HG03378 (cell line): ENCODE data around the gene RFTN1.

ENCODE experiments used
- ATAC-seq: cut with Tn5 transposase; IDR thresholded peaks from one replicate; pipeline ENCODE4 v1.9.1; 2021; ENCODE audit warnings: mild to moderate bottlenecking, moderate library complexity; ENCODE audit not compliant: unreplicated experiment

The RFTN1 gene

DNA sequence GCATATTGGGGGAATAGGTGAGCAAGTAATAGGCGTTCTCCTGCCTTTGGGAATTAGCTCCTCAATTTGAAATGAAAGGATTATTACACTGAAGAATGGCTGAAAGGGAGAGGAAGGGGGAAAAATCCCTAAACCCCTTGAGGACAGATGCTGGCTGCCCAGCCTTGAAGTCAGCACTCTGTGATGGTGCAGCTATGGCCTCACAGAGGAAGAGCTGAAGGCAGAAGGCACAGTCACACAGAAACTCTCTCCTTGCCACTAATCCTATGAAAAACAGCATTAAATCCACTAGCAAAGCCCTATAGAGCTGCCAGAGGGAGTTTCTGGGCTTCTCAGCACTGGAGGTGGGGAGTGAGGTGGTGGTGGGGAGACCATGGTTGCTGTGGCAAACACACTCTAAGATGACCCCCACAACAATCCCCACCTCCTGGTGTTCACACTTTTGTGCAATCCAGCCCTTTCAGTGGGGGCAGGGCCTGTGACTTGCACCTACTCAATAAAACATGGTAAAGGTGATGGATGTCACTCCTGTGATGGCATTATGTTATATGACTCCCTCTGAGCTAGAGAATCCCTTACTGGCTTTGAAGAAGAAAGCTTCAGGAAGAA, 101.2 kb downstream of the RFTN1 start:
- no peak for ATAC-seq

DNA sequence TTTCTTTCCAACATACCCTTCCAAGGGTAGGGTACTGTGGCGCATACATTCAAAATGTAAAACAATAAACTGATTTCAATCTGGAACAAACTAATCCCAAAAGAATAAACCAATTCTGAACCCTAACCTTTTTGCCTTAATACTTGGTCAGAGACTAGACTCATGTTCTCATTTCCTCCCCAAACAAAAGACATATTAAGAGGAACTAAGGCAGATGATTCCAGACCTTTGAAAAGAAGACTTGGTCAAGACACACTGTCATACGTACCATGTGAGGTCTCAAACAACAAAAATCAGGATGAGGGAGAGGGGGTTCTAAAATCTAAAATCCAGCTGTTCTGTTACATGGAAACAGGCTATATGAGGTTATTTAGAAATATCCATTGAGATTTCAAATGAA, 102.1 kb downstream of the RFTN1 start:
- no peak for ATAC-seq

DNA sequence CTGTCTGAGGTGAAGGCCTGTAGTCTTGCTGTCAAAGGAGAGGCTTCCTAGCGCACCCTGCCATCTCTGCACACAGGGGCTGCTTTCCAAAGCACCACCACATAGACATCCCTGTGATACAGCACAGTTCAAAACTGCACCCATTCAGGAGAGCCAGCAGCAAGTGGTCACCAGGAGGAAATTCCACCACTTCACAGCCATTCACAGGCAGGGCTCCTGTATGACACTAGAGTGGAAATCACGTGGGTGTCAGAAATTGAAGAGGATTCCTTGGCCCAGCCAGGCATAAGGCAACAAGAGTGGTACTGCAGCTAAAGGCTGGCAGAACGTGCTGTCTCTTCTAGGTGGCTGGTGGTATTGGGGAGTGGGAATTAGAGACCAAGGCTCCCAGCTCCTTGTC, 102.8 kb downstream of the RFTN1 start:
- no peak for ATAC-seq

DNA sequence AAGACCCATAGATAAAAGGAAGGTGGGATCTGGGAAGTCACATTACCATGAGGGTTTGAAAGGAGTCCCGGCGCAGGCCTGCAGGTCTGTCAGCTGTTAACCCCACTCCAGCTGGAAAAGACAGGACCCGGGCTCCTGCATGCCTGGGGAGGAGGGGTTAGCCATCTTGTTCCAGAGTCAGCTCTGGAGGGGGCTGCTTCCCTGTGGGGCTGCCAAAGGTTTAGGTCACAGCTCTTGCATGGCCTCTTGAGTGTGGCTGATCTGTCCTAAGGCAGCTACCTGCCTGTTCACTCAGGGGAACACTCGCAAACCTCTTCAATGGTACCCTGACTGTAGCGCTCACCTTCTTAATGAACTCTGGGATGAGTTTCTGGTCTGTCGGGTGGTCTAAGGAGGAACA, 104.5 kb downstream of the RFTN1 start:
- no peak for ATAC-seq

DNA sequence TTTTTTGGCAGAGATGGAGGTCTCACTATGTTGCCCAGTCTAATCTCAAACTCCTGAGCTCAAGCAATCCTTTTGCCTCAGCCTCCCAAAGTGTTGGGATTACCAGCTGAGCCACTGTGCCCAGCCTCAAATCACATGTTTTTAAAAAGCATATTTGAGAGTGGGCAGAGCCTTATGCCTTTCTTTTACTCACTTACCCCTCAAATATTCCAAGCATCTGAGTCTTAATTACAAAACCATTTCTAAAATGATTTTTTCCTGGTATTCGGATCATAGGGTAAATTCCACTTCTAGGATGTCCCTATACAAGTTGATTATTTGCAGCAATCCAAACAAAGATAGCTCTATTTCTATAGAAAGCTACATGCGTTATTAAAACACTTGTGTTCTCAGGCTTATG, 106.1 kb downstream of the RFTN1 start:
- ATAC-seq, result no peak

DNA sequence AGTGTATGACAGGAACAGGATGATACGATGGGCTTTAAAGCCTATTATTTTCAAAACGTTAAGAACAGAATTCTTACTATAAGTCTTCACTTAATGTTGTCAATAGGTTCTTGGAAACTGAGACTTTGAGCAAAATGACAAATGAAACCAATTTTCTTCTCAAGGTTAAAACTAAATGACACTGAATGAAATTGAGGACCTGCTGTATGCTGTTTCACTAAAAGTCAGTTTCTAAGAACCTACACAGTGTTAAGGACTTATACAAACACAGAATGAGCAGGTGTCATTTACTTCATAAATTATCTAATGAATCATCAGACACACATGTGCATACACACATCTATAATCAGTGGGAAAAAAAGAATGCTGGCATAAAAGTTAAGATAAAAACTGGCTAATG, 106.9 kb downstream of the RFTN1 start:
- ATAC-seq, result no peak

DNA sequence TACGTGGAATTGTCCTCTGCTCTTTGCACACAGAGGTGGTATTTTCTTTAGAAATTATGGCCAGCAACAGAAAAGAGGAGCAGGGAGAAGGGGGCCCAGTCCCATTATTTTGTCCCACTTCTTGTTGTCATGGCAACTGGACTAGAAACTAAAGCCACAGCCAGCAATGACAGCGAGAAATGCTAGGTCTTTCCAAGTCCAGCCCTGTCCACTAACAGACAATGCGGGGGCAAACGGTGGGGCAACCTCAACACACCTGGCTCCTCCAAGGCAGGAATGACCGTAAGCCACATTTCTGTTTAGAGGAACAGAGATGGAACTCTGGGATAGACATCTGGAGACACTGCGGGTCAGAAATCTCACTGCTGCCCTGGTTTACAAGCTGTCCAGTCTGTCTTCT, 107.3 kb downstream of the RFTN1 start:
- ATAC-seq, result no peak

DNA sequence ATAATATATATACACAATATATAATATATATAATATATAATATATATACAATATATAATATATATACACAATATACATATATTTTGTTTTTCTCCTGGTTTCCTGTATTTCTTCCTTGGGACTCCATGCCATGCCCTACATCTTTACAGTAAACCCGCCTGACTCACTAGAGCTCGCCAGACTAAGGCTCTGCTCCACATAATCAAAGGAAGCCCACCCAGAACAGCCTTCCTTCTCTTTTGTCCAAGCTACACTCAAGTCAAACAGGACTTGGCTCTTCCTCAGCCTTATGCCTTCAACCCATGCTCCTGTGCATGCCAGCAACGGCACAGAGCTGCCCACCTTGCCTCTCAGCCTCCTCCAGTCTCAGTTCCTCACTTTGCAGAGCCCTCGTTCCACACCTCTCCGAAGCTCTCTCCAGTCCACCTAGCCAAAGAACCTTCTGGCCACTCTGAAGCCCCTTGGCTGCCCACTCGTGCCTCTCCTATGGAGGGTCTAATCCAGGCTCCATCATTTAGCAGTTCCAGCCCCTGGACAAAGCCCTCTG, 109.1 kb downstream of the RFTN1 start:
- ATAC-seq, result no peak

DNA sequence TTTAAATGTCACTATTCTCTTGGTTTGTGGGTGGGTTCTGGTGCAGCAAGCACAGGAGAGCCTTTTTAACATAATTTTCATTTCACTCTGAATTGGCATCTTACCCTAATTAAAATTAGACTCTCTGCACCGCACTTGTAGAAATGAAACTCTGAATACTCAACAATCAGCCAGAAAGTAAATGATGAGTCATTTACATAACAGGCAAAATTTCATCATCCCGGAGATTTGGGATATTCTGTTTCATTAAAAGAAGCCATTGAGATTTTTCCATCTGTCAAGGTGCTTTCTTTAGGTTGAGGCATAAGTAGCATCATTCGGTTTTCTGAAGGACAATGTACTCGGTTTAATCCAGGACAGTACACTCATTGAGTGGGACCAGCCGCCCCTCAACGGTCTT, 111.0 kb downstream of the RFTN1 start:
- ATAC-seq, result no peak

DNA sequence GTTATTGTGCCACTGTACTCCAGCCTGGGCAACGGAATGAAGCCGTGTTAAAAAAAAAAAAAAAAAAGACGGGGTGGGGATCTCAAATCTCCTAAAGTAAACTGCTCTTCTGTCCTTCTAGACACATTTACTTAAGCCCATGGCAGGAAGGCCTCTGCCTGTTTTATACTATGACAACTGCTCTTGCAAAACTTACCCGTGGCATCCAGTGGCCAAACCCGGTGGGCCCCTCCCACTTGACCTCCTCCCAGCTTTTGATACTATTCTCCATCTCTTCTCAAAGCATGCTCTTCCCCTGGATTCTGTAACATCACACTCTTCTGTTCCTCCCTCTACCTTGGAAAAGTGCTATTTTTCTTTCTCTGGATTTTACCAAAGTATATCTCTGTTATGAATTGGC, 112.2 kb downstream of the RFTN1 start:
- no peak for ATAC-seq

DNA sequence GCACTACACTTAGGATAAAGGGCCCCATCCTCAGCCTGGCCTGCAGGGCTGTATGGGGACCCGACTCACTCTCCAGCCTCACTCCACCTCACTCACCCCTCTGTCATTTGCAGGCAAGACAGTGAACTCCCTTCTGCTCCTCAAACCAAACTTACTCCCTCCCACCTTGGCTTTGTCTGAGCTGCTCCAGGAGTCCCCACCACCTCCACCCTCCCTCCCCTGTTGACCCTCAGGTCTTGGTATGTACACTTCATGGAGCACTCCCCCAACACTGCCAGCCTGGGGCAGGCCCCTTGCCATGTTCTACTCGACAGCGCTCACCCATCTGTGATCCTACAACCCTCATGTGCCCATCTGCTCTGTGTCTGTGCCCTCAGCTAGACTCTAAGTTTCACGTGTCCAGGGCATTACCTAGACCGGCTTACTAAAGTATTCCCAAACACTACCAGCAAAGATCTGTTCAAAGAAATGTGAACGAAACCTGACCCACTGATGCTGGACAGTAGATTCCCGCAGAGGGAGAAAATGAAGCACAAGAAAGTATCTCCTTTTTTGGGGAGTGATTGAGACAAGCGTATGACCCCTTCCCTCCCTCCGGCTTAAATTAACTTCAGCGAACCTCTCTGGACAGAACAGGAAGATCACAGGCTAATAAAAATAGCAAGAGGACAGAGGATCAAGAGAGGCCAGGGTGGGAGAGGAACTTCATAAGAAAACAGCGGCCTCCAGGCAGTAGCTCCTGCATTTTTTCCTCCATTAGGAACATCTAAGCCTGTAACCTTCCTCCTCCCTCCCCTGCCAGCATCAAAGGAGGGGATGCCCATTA, 113.2 kb downstream of the RFTN1 start:
- ATAC-seq, result no peak

DNA sequence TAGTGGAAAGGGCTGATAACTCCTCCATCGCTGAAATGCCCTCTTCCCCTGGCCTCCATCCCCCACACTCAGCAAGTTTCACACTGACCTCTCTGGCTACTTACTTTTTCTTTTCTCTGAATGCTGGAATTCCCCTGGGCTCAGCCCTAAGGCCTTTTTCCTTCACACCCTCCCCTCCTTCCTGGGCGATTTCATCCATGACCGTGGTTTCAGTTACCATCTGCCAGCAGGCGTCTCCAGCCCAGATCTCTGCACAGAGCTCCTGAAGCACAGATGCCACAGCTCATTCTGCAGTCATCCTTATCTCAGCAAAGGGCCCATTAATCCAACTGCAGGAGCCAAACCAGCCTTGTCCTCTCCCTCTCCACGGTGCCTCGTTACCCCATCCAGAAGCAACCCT, 114.0 kb downstream of the RFTN1 start:
- no peak for ATAC-seq

DNA sequence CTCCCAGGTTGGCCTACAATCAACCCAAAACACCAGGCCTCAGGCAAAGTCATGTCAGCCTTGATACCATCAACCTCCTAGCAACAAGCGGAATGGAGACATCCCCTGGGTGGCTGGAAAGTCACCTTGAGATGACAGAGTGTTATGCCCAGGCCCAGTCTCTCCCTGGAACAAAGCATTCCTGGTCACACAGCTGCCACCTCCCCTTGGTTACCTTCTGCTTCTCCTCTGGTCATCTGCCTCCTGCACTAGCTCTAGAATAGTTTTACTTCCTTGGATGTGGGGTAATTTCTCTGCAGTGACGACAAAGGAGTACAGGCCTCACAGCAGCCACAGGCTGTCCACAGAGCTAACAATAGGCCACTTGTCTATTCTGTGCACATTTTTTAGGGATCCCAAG, 114.9 kb downstream of the RFTN1 start:
- no peak for ATAC-seq

DNA sequence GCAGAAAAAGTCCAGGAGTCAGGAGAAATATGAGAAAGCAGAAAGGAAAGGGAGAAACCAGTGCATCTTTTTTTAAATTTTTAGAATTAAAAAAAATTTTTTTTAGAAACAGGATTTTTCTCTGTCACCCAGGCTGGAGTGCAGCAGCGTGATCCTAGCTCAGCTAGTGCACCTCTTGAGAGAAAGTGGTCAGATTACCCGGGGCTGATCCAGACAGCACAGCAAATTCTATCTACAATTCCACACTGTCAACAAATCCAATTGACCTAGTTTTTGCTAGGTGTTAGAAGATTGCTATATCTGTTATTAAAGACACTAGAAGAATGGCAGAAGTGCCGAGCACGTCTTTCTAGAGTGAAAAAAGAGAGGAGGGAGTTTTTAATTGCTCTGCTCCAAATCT, 117.3 kb downstream of the RFTN1 start:
- ATAC-seq, result no peak

DNA sequence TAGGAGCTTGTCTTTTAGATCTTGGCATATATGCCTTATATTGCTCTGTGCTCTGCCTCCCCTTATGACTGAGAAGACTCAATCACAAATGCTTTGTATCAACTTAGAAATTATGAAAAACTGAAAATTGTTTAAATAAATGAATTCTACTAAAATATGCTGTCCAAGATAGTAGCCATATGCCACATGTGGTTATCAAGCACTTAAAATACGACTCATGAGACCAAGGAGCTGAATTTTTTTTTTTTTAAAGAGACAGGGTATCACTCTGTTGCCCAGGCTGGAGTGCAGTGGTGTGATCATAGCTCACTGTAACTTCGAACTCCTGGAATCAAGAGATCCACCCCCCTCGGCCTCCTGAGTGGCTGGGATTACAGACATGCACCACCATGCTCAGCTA, 118.3 kb downstream of the RFTN1 start:
- no peak for ATAC-seq

DNA sequence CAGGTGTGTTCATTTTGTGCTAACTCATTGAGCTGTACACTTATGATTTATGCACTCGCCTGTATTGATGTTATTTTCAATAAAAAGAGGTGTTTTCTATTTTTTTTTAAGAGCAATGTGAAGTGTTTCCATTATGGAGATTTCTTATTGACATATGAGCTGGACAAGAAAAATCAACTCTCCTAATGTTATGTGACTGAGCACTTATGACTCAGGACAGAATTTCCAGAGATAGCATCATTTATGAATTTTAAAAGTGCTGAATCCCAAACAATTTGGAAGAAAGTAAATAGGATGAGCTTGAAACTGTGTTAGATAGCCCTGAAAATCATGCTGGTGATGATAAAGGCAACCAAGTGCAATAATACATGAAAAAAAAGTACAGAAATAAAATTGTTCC, 118.9 kb downstream of the RFTN1 start:
- no peak for ATAC-seq

DNA sequence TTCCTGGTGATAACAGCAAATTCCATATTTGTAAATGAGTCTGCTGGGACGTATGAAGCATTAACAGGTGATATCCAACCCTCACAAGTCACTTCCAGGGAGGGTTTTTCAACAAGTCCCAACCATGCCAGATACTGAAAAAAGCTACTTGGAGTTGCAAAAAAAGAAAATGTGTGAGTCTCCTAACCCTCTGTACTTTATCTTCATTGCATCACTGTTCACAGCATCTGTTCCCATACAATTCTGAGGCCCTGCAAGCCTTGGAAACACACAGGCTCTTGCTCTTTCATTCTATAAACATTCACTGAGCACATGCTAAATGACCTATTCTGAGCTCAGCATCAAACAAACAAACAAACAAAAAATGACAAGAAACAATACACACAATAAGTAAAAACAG, 120.8 kb downstream of the RFTN1 start:
- ATAC-seq, result no peak

DNA sequence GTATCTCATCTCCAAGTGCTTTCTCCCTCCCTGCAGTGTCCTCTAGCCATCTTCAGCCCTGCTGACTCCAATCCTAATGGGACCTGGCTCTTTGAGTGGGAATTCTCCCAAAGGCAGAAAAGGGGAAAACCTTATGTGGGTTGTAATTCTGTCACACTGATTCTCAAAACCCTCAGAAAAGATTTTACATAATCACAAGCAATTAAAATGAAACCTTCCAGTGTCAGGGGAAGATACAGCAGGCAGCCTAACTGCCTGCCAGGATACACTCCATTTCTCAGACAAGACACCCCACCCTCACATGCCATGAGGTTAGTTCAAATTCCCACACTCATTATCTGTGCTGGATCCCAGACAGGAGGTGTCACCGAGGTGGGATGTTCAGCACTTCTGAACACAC, 121.4 kb downstream of the RFTN1 start:
- ATAC-seq, result no peak

DNA sequence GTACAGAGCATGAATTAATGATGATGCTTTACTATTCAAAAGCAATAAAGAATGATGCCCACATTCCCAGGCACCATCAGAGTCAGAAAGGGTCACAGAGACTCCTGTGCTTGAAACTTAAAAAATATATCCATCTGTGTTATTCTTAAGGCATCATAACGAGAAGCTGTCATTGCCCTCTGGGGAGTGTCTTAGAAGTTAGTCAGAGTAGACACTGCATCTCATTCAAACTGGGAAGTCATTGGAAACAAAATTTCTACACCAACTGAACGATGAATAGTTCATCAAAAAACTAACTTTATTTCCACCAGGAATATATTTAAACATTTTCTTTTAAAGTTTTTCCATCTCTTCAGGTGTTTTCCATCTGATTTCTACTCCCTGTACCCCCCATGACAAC, 122.9 kb downstream of the RFTN1 start:
- ATAC-seq, result no peak

DNA sequence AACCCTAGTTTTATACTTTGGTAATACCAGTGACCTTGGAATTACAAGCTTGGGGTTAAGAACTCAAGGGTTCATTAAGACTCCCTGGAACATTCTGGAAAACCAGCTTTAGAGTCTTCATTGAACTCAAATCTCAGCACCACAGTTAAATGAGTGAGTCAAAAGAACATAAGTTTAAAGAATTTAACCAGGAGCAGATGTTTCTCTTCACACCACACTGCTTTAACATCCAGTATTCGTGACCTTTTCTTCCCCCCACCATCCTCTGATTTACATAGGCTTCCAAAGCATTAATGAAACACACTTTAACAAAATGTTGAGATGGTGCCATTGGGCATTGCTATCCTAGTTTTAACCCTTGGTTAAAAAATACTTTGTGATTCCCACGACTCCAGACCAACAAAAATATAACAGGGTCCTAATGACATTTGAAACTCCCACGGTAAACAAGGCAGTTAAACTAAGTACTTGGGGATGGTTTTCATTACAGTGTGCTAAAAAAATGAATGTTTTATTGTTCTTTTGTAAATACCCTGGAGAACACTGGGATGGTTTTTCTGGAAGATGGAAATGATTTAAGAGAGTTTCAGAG, 124.6 kb downstream of the RFTN1 start:
- no peak for ATAC-seq

DNA sequence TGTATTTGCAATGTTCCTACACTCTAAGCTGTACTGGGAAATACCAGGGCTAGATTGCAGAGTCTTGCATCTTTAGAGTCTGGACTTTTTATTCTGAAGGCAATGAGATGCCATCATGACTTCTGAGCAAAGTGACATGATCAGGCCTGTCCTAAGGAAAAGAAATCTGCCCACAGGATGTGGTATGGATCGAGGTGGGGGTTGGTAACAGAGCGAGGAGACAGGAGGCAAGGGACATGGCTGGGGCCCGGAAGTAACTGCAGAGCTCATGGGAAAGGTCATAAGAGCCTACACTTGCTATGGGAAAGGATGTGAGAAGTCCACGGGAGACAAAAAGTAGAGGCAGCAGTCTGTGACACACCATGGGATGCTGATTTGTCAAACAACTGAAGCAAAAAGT, 126.9 kb downstream of the RFTN1 start:
- no peak for ATAC-seq

DNA sequence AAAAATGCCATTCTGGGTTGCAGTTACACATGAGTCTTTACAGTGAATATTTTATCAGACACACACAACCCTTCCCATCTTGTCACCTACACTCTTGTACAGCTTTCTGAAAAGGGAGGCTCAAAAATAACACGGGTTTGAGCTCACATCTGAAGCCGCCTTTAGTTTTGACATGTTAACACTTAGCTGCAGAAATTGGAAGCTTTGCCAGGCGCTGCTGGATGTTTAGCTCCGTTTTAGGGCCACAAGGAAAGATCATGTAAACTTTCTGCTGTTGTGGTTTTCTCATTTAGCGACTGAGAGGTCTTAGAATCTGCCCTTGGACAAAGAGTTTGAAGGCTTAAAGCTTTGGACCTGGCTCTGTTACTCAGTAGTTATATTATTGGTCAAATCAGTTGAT, 128.3 kb downstream of the RFTN1 start:
- ATAC-seq, result no peak
